CD4-positive, CD25-positive, alpha-beta regulatory T cell (primary cell): ENCODE measurements around the gene HPS6. TPM values are rescaled to one million over a fixed set of nuclear protein-coding genes. Genes with fewer than 3 reads are reported as not detected.
"Not testable (repeated sequence)": the region's sequence is repeated elsewhere in the genome, so short reads cannot be mapped to it uniquely, and the experiment has no call there.

Source experiments
- ATAC-seq, 2 donors: fragments of 150-1000 bp; cut with Tn5 transposase; one replicate each; pipeline ENCODE4 v1.10.0; 2021; ENCODE audit warnings: low read depth in 2 of 2, moderate number of reproducible peaks in 2 of 2, moderate library complexity in 1 of 2
- DNase-seq, 3 donors: peaks; one replicate each; pipeline versions ENCODE4 v3.0.0 to v3.0.0-alpha.2; 2012 to 2022; ENCODE audit warnings: mixed read lengths in 1 of 3
- H3K27ac ChIP-seq: one replicate; pipeline ENCODE4 v1.7.0; 2013; ENCODE audit warnings: mild to moderate bottlenecking, low read length; ENCODE audit not compliant: insufficient read depth, poor library complexity, severe bottlenecking
- H3K27me3 ChIP-seq: one replicate; pipeline ENCODE4 v1.7.0; 2013; ENCODE audit warnings: low read length; ENCODE audit not compliant: control insufficient read depth, insufficient read depth
- H3K36me3 ChIP-seq: one replicate; pipeline ENCODE4 v1.7.0; 2013; ENCODE audit warnings: mild to moderate bottlenecking, low read length, moderate library complexity; ENCODE audit not compliant: control insufficient read depth, insufficient read depth
- H3K4me1 ChIP-seq: 2 replicates; pipeline ENCODE4 v1.7.0; 2013; ENCODE audit warnings: mild to moderate bottlenecking, low read length; ENCODE audit not compliant: insufficient read depth, control insufficient read depth, poor library complexity, severe bottlenecking
- H3K4me3 ChIP-seq: one replicate; pipeline ENCODE4 v1.7.0; 2013; ENCODE audit warnings: low read depth, mild to moderate bottlenecking, low read length, moderate library complexity
- H3K9me3 ChIP-seq, 2 experiments: 1 replicate in 1 of 2; 2 replicates in 1 of 2; pipeline ENCODE4 v1.7.0; 2013; ENCODE audit warnings: low read length in 2 of 2, mild to moderate bottlenecking in 1 of 2, moderate library complexity in 1 of 2; ENCODE audit not compliant: control insufficient read depth in 2 of 2
- H3K27ac Mint-ChIP-seq, 3 donors: one replicate each; pipeline ENCODE4 v1.8.0; 2020 to 2022; ENCODE audit warnings: mild to moderate bottlenecking in 3 of 3, mixed read lengths in 3 of 3, moderate library complexity in 2 of 3
- H3K27me3 Mint-ChIP-seq: one replicate; pipeline ENCODE4 v1.8.0; 2022; ENCODE audit warnings: mild to moderate bottlenecking, mixed read lengths
- H3K36me3 Mint-ChIP-seq: one replicate; pipeline ENCODE4 v1.8.0; 2020; ENCODE audit warnings: mixed read lengths
- H3K4me1 Mint-ChIP-seq, 4 donors: one replicate each; pipeline ENCODE4 v1.8.0; 2020 to 2022; ENCODE audit warnings: mixed read lengths in 4 of 4, mild to moderate bottlenecking in 1 of 4
- H3K4me3 Mint-ChIP-seq, 4 donors: one replicate each; pipeline ENCODE4 v1.8.0; 2020 to 2022; ENCODE audit warnings: mild to moderate bottlenecking in 4 of 4, mixed read lengths in 4 of 4, moderate library complexity in 3 of 4
- H3K9me3 Mint-ChIP-seq, 7 donors: one replicate each; pipeline ENCODE4 v1.8.0; 2020 to 2022; ENCODE audit warnings: mixed read lengths in 7 of 7, mild to moderate bottlenecking in 3 of 7, moderate library complexity in 2 of 7
- polyA plus RNA-seq, 4 donors: library from polyadenylated mRNA; unstranded; fragments of 300-500 nt; fragmentation: Illumina TruSeq; gene quantifications; one replicate each; pipeline ENCODE4 v1.2.3, GENCODE V29; 2021
- total RNA-seq: library from RNA; stranded (reverse); gene quantifications from one replicate; pipeline ENCODE4 v1.2.3, GENCODE V29; 2022

The HPS6 gene
- total RNA-seq (15.8 TPM), polyA plus RNA-seq (10 to 100 TPM; 27.2 to 36.2 (median 29.2) TPM)

DNA sequence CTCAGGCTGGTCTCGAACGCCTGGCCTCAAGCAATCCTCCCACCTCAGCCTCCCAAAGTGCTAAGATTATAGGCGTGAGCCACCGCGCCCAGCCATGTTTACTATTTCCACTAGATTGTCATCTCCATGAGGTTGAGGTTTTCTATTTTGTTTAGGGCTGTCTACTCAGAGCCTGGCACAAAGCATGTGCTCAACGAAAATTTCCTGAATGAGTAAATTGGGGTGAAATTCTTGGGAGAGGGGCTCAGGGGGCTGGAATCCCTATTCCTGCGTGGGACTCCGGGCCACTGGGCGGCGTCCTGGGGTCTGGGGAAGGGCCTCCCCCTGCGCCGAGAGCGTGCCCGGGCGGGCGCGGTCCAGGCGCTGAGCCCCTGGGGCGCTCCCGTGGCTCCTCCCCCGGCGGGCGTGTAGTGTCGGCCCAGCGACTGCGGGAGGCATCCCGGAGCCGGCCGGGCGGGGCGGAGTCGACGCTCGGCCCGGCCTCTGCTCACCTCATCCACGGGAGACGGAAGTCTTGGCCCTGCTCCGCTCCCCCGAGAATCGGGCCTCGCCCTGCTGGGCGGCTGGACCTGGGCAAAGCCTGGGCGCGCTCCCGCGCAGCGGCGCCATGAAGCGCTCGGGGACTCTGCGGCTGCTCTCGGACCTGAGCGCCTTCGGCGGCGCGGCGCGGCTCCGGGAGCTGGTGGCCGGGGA lies at the start of gene HPS6:
TSS of gene HPS6 (plus strand) at position 482 of the 693 bp plus-strand sequence. CDS start at position 608, 126 bp downstream.
- ATAC-seq = peak; percentile 96 to 98
- Histone ChIP-seq H3K9me3 (no peaks in the 10 kb centered on the region), H3K36me3 (peaks cover 10% of the 10 kb centered on the region), H3K27ac (peak within 1 kb of the TSS; percentile 81), H3K4me1 (peaks cover 32% of the 10 kb centered on the region), H3K27me3 (no peaks in the 10 kb centered on the region), H3K4me3 (peak within 1 kb of the TSS; percentile 72)
- Mint-ChIP-seq H3K4me1 (peaks cover 5 to 40% (median 16%) of the 10 kb centered on the region in 4 donors), H3K27me3 (peaks cover 7% of the 10 kb centered on the region), H3K36me3 (no peaks in the 10 kb centered on the region), H3K4me3 (peak within 1 kb of the TSS; percentile 88 to 95 (median 92)), H3K27ac (peak within 1 kb of the TSS; percentile 94 to 97 (median 96)), H3K9me3 (no peaks in the 10 kb centered on the region)
- peak; percentile 79 to 93 (median 84) for DNase-seq

DNA sequence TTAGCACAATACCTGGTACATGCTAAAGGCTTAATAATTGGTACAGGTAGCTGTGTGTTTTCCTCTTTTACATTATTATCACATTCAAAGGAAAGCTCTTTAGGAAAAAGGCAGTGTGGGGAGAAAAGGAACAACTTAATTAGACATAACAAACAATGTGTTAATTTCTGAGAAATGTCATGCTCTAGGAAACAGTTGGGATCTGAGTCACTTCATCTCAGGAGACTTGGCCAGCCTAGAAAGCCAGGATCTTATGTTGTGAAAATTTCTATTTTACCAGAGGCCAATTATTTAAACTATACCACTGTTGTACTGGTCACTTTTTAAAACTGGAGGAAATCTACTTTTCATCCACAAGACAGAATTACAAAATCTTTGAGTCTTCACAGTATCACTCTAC lies 48.7 kb upstream of the HPS6 start:
- Mint-ChIP-seq H3K4me3 (no peak overlapping the region), H3K27ac (no peak overlapping the region), H3K36me3 (peaks cover 29% of the 10 kb centered on the region), H3K9me3 (no peaks in the 10 kb centered on the region), H3K27me3 (no peaks in the 10 kb centered on the region), H3K4me1 (peaks cover 0 to 2% (median under 1%) of the 10 kb centered on the region in 4 donors)
- DNase-seq (no peak), ATAC-seq (no peak)
- H3K4me3 ChIP-seq = no peak overlapping the region
- H3K36me3 ChIP-seq = peaks cover 43% of the 10 kb centered on the region
- H3K27ac ChIP-seq = no peak overlapping the region
- no peaks in the 10 kb centered on the region for H3K9me3 ChIP-seq
- no peaks in the 10 kb centered on the region for H3K27me3 ChIP-seq
- H3K4me1 ChIP-seq = no peaks in the 10 kb centered on the region

DNA sequence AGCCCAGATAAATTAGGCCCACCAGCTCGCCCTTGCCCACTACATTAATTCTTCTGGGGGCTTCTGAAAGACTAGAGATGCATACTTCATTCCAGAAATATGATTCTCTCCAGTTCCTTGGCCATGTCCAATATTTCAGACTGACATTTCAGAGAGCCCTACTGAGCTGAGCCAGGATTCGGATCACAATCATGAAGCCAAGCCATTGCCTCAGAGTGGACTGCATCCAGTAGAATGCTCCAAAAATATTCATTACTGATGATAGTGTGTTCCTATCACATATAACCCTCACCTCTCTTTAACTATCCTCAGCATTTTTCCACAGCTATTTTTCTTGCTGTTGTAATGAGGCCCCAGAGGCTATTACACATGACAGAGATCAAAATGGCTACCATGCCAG lies 47.9 kb upstream of the HPS6 start:
- H3K27ac ChIP-seq = no peak overlapping the region
- DNase-seq (no peak), ATAC-seq (no peak)
- H3K4me1 ChIP-seq = no peaks in the 10 kb centered on the region
- peaks cover 40% of the 10 kb centered on the region for H3K36me3 ChIP-seq
- H3K27me3 Mint-ChIP-seq = no peaks in the 10 kb centered on the region
- peaks cover 0 to 5% (median 2%) of the 10 kb centered on the region in 4 donors for H3K4me1 Mint-ChIP-seq
- no peak overlapping the region for H3K4me3 Mint-ChIP-seq
- no peak overlapping the region for H3K27ac Mint-ChIP-seq
- H3K4me3 ChIP-seq = no peak overlapping the region
- peaks cover 33% of the 10 kb centered on the region for H3K36me3 Mint-ChIP-seq
- no peaks in the 10 kb centered on the region for H3K27me3 ChIP-seq
- H3K9me3 ChIP-seq = no peaks in the 10 kb centered on the region
- H3K9me3 Mint-ChIP-seq = peaks cover 0 to 2% (median 0%) of the 10 kb centered on the region in 7 donors

DNA sequence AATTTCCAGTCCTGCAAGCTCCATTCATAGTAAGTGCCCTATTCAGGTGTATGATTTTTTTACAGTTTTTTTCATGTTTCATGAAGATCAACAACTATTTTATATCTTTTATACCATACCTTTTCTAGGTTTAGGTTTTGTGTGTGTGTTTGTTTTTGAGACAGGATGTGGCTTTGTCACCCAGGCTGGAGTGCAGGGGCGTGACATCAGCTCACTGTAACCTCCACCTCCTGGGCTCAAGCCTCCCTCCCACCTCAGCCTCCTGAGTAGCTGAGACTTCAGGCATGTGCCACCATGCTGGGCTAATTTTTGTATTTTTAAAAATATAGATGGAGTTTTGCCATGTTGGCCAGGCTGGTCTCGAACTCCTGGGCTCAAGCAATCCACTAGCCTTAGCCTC lies 44.2 kb upstream of the HPS6 start:
- Histone ChIP-seq H3K4me3 (no peak overlapping the region), H3K4me1 (no peaks in the 10 kb centered on the region), H3K9me3 (no peaks in the 10 kb centered on the region), H3K27me3 (no peaks in the 10 kb centered on the region), H3K36me3 (peaks cover 47% of the 10 kb centered on the region), H3K27ac (no peak overlapping the region)
- peaks cover 0 to 5% (median 2%) of the 10 kb centered on the region in 4 donors for H3K4me1 Mint-ChIP-seq
- H3K27me3 Mint-ChIP-seq = no peaks in the 10 kb centered on the region
- ATAC-seq (no peak), DNase-seq (peak in 1 of 3 donors; percentile 64)
- peaks cover 42% of the 10 kb centered on the region for H3K36me3 Mint-ChIP-seq
- H3K9me3 Mint-ChIP-seq = peaks cover 0 to 2% (median 0%) of the 10 kb centered on the region in 7 donors
- H3K4me3 Mint-ChIP-seq = no peak overlapping the region
- no peak overlapping the region for H3K27ac Mint-ChIP-seq

DNA sequence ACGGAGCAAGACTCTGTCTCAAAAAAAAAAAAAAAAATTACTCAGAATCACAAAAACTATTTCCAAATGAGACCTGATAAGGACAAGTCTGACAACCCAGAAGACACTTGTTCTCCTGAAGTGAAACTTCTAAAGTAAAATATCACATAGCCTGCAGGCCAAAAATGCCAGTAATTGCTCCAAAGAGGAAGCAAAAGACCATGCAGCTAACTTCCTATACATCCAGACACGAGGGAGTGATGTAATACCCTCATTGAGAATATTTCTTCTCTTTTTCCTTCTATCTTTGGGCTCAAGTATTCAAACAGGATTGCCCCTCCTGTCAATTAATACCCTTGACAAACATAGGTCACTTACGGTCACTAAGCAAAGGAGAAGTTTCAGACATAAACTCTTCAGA lies 40.4 kb upstream of the HPS6 start:
- H3K27me3 ChIP-seq = no peaks in the 10 kb centered on the region
- no peak for ATAC-seq
- Mint-ChIP-seq H3K4me1 (peaks cover 2 to 9% (median 3%) of the 10 kb centered on the region in 4 donors), H3K4me3 (no peak overlapping the region), H3K27me3 (no peaks in the 10 kb centered on the region), H3K27ac (no peak overlapping the region), H3K36me3 (peaks cover 44% of the 10 kb centered on the region), H3K9me3 (peaks cover 0 to 2% (median 0%) of the 10 kb centered on the region in 7 donors)
- DNase-seq = no peak
- H3K4me3 ChIP-seq = no peak overlapping the region
- no peaks in the 10 kb centered on the region for H3K4me1 ChIP-seq
- no peaks in the 10 kb centered on the region for H3K9me3 ChIP-seq
- peaks cover 63% of the 10 kb centered on the region for H3K36me3 ChIP-seq
- H3K27ac ChIP-seq = no peak overlapping the region

DNA sequence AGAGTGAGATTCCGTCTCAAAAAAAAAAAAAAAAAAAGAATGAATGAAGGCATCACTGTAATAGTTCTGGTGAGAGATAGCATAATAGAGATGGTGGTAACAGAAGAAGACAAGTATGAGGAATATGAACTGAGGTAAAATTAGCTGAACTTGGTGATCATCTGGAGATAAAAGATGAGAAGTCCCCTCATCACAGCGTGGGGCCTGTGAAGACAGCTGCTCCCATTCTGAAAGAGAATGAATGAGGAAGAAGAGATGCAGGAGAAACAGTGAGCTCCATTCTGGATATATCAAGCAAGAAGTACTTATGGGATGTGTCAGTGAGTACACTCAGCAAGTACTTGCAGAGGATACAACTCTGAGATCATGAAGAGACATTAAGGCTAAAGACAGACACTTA lies 37.9 kb upstream of the HPS6 start:
- Histone ChIP-seq H3K27me3 (no peaks in the 10 kb centered on the region), H3K36me3 (peaks cover 64% of the 10 kb centered on the region)

GRCh38 chr10:102033787-102034186 lies 31.4 kb upstream of the HPS6 start:
- no peaks in the 10 kb centered on the region for H3K4me1 ChIP-seq
- peaks cover 25% of the 10 kb centered on the region for H3K36me3 Mint-ChIP-seq

More for the DNA sequence above, 37.9 kb upstream of the HPS6 start:
- no peaks in the 10 kb centered on the region for H3K27me3 Mint-ChIP-seq
- peak overlapping the region in 1 of 3 donors; percentile 5 for H3K27ac Mint-ChIP-seq
- H3K9me3 Mint-ChIP-seq = no peaks in the 10 kb centered on the region
- DNase-seq = no peak
- H3K9me3 ChIP-seq = no peaks in the 10 kb centered on the region
- no peaks in the 10 kb centered on the region for H3K4me1 ChIP-seq
- peaks cover 46% of the 10 kb centered on the region for H3K36me3 Mint-ChIP-seq
- H3K27ac ChIP-seq = no peak overlapping the region
- ATAC-seq = no peak
- H3K4me3 Mint-ChIP-seq = peak overlapping the region in 1 of 4 donors; percentile 28
- H3K4me1 Mint-ChIP-seq = peaks cover 0 to 5% (median 3%) of the 10 kb centered on the region in 4 donors
- no peak overlapping the region for H3K4me3 ChIP-seq

DNA sequence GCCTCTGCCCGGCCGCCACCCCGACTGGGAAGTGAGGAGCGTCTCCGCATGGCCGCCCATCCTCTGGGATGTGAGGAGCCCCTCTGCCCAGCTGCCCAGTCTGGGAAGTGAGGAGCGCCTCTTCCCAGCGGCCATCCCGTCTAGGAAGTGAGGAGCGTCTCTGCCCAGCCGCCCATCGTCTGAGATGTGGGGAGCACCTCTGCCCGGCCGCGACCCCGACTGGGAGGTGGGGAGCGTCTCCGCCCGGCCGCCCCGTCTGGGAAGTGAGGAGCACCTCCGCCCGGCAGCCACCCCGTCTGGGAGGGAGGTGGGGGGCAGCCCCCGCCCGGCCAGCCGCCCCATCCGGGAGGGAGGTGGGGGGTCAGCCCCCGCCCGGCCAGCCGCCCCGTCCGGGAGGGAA lies 29.3 kb upstream of the HPS6 start:
- H3K27ac Mint-ChIP-seq, H3K9me3 ChIP-seq, H3K27me3 ChIP-seq, H3K9me3 Mint-ChIP-seq, H3K4me3 Mint-ChIP-seq, H3K4me3 ChIP-seq, H3K4me1 ChIP-seq, ATAC-seq, H3K27ac ChIP-seq, H3K27me3 Mint-ChIP-seq, DNase-seq: not testable (repeated sequence)
- peaks cover 25% of the 10 kb centered on the region for H3K36me3 Mint-ChIP-seq
- peaks cover 37% of the 10 kb centered on the region for H3K36me3 ChIP-seq
- peaks cover 6 to 13% (median 9%) of the 10 kb centered on the region in 4 donors for H3K4me1 Mint-ChIP-seq

More at GRCh38 chr10:102033787-102034186, 31.4 kb upstream of the HPS6 start:
- DNase-seq (no peak), ATAC-seq (no peak)
- Histone ChIP-seq H3K27me3 (no peaks in the 10 kb centered on the region), H3K4me3 (no peak overlapping the region), H3K9me3 (no peaks in the 10 kb centered on the region), H3K27ac (no peak overlapping the region), H3K36me3 (peaks cover 42% of the 10 kb centered on the region)
- Mint-ChIP-seq H3K27ac (no peak overlapping the region), H3K4me3 (no peak overlapping the region), H3K27me3 (no peaks in the 10 kb centered on the region), H3K9me3 (no peaks in the 10 kb centered on the region), H3K4me1 (peaks cover 0 to 4% (median under 1%) of the 10 kb centered on the region in 4 donors)
